Measurements from ENCODE around the gene FAM209B.

Gene FAM209B

GRCh38 chr20:56575961-56576360 is 42.9 kb downstream of the FAM209B start:
- H3K36me3 Mint-ChIP-seq (ENCODE audit: low read depth): no peaks in the 10 kb centered on the region
- TF ChIP-seq CTCF (IDR thresholded peaks at IDR 0.05): no peak
- H3K4me3 Mint-ChIP-seq: no peak overlapping the region
- DNase-seq: no peak
- H3K27ac Mint-ChIP-seq: peak overlapping the region; percentile 31
- peaks cover 7% of the 10 kb centered on the region for H3K4me1 Mint-ChIP-seq
- H3K9me3 Mint-ChIP-seq: no peaks in the 10 kb centered on the region
- H3K27me3 Mint-ChIP-seq (ENCODE audit: low read depth, poor library complexity): peaks cover 9% of the 10 kb centered on the region

DNA sequence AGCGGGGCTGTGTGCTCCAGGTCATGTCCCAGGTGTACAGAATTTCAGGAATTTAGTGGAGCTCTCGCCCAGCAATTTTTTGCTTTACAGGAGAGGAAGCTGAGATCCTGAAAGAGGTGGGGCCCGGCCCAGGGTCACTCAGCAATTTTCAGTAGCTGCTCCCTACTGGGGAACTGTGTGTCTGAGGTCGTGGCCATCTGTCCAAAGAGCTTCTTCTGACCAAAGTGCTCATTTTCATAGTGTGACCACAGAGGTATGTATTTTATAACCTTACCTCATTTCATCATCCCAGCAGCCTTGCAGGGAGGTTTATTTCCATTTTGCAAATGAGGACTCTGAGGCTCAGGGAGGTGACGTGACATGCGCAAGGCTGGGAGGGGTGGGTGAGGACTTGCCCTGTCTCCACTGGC is 46.3 kb downstream of the FAM209B start:
- H3K36me3 Mint-ChIP-seq (ENCODE audit: low read depth): no peaks in the 10 kb centered on the region
- peaks cover 7% of the 10 kb centered on the region for H3K9me3 Mint-ChIP-seq
- no peak overlapping the region for H3K4me3 Mint-ChIP-seq
- H3K27ac Mint-ChIP-seq: no peak overlapping the region
- DNase-seq: no peak
- peaks cover 7% of the 10 kb centered on the region for H3K4me1 Mint-ChIP-seq
- TF ChIP-seq CTCF (IDR thresholded peaks at IDR 0.05): no peak
- peaks cover 4% of the 10 kb centered on the region for H3K27me3 Mint-ChIP-seq (ENCODE audit: low read depth, poor library complexity)

GRCh38 chr20:56580226-56580625 is 47.2 kb downstream of the FAM209B start:
- Mint-ChIP-seq H3K27ac (no peak overlapping the region), H3K36me3 (ENCODE audit: low read depth) (no peaks in the 10 kb centered on the region), H3K27me3 (ENCODE audit: low read depth, poor library complexity) (peaks cover 3% of the 10 kb centered on the region), H3K9me3 (peaks cover 11% of the 10 kb centered on the region), H3K4me3 (no peak overlapping the region), H3K4me1 (peaks cover under 1% of the 10 kb centered on the region)
- TF ChIP-seq CTCF (IDR thresholded peaks at IDR 0.05): no peak
- no peak for DNase-seq

GRCh38 chr20:56581701-56582100 is 48.7 kb downstream of the FAM209B start:
- DNase-seq: no peak
- Mint-ChIP-seq H3K9me3 (peaks cover 11% of the 10 kb centered on the region), H3K36me3 (ENCODE audit: low read depth) (no peaks in the 10 kb centered on the region), H3K27me3 (ENCODE audit: low read depth, poor library complexity) (peaks cover 3% of the 10 kb centered on the region), H3K27ac (no peak overlapping the region), H3K4me3 (no peak overlapping the region), H3K4me1 (no peaks in the 10 kb centered on the region)
- TF ChIP-seq CTCF (IDR thresholded peaks at IDR 0.05): no peak

DNA sequence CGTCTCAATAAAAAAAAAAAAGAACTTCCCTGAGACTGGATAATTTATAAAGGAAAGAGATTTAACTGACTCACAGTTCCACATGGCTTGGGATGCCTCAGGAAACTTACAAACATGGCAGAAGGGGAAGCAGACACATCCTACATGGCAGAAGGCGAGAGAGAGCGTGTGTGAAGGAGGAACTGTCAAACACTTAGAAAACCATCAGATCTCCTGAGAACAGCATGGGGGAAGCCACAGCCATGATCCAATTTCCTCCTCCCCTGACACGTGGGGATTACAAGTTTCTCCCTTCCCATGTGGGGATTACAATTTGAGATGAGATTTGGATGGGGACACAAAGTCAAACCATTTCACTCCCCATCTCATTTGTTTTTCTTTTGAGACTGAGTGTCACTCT is 49.5 kb downstream of the FAM209B start:
- TF ChIP-seq CTCF (IDR thresholded peaks at IDR 0.05): no peak
- no peaks in the 10 kb centered on the region for H3K4me1 Mint-ChIP-seq
- H3K27me3 Mint-ChIP-seq (ENCODE audit: low read depth, poor library complexity): peaks cover 3% of the 10 kb centered on the region
- H3K36me3 Mint-ChIP-seq (ENCODE audit: low read depth): no peaks in the 10 kb centered on the region
- no peak for DNase-seq
- no peak overlapping the region for H3K4me3 Mint-ChIP-seq
- H3K27ac Mint-ChIP-seq: no peak overlapping the region
- H3K9me3 Mint-ChIP-seq: peaks cover 11% of the 10 kb centered on the region

DNA sequence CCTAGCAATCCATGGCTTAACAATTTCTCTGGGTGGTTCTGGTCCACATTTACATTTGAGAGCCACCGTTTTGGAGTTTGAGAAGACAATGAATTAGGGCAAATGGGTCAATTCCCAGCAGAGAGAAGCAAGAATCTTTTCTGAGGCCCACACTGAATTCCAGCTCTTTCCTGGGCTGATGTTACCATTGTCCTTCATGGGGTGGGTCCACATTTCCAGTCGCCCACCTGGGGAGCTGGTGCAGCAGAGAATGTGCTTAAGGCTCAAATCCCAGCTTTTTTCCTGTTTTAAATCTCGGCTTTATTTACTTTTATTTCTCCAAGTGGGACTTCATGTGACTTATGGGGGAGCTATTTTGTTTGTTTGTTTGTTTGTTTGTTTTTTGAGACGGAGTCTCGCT is 51.9 kb downstream of the FAM209B start:
- H3K4me3 Mint-ChIP-seq: no peak overlapping the region
- no peak overlapping the region for H3K27ac Mint-ChIP-seq
- H3K27me3 Mint-ChIP-seq (ENCODE audit: low read depth, poor library complexity): peaks cover 7% of the 10 kb centered on the region
- TF ChIP-seq CTCF (IDR thresholded peaks at IDR 0.05): no peak
- H3K36me3 Mint-ChIP-seq (ENCODE audit: low read depth): no peaks in the 10 kb centered on the region
- DNase-seq: no peak
- H3K9me3 Mint-ChIP-seq: peaks cover 15% of the 10 kb centered on the region
- H3K4me1 Mint-ChIP-seq: no peaks in the 10 kb centered on the region
